HG02642 (cell line): ENCODE results near the gene JMJD1C.
A peak's percentile ranks its signal among the peaks of the same experiment; 100 is the strongest.

ENCODE experiments used
- ATAC-seq: cut with Tn5 transposase; IDR thresholded peaks from one replicate; pipeline ENCODE4 v1.9.1; 2021; ENCODE audit warnings: mild to moderate bottlenecking; ENCODE audit not compliant: unreplicated experiment, poor library complexity

Gene JMJD1C

DNA sequence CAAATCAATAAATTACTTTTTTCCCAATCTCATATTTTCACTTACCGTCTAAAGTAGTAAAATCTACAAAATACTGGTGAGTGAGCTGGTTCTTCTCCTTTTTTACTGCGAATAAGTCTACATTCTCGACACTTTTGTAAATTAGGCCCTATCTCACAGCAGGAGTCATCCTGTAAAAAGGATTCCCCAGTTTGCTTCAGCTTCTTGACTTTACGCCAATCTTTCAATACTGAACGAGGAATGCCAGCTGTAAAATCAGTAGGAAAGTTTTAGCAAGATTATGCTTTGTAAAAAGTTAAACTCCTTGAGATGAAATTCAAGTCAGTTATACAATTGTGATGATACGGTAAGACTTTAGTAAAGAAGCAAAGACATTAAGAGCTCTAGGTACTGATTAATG is 265.3 kb downstream of the JMJD1C start:
- ATAC-seq: no peak

DNA sequence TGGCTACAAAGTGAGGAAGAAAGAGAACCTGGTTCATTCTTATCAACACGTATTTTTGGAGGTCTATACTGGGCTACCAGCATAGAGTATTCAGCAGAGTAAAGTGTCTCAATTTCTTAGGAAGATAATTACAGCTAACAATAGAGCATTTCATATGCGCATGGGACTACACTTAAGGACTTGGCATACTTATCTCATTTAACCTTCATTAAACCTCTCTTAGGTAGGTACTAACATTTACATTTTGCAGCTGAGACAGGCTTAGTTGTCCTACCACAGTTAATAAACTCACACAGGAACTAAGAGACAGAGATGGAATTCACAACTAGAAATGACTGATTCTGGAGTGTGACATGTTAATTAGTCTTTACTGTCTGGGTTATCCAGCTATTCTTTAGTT is 266.1 kb downstream of the JMJD1C start:
- no peak for ATAC-seq

DNA sequence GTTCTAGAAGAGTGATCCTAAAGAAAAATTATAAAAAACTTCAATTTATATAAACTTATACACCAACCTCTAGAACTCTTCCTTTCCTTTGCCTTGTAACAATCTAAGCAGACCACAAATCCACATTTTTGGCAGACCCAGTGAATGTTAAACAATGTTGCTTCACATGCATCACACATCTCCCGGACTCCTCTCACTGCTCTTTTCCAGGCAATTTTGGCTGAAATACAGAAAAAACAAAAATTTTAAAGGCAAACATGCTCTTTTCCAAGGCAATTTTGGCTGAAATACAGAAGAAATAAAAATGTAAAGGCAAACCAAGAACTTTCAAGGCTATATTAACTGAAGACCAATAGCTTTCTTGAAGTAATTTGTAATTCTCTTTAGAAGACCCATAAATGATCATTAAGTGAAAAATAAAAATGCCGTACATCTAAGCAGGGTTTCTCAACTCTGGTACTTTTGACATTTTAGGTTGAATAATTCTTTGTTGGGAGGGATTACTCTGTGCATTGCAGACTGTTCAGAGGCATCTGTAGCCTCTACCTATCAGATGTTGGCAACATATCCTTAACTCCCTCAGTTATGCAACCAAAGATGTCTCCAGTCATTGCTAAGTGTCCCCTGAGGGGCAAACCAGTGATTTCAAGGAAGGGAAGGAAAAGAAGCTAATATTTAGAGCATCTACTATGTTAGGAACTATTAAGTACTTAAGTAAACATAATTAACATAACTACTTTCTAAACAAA is 268.3 kb downstream of the JMJD1C start:
- ATAC-seq: no peak

DNA sequence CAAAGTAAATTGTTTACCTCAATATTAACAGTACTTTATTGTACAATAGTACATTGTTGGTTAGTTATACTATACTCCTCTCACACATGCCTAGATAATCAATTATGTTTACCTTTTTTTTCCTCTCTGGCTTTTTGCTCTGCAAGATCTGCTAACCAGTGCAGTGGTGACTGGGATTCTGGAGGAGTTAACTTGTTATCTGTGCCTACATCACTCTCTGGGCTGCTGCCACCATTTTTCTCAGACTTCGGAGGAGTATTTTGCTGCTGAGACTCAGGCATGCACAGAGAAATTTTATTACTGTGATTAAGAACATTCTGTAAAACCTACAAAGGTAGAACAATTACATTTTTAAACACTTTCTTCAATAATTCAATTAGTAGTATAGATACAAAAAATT is 273.0 kb downstream of the JMJD1C start:
- no peak for ATAC-seq

DNA sequence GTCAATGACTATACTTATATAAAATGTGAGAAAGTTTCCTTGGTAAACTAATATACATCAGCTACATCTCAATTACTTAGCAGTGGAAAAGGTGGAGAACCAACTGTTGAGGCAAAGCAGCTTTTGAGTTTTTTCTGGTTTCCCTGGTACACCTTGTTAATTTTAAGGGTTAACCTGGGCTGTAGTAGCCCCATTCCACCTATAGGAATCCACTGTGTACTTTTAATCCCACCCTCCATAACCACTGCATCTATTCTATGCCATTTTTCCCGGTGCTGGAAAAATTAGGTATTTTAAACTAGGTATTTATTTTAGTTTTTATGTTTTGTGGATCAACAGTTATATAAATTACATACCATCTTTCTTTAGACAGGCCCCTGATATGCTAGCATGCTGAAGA is 290.2 kb downstream of the JMJD1C start:
- no peak for ATAC-seq

DNA sequence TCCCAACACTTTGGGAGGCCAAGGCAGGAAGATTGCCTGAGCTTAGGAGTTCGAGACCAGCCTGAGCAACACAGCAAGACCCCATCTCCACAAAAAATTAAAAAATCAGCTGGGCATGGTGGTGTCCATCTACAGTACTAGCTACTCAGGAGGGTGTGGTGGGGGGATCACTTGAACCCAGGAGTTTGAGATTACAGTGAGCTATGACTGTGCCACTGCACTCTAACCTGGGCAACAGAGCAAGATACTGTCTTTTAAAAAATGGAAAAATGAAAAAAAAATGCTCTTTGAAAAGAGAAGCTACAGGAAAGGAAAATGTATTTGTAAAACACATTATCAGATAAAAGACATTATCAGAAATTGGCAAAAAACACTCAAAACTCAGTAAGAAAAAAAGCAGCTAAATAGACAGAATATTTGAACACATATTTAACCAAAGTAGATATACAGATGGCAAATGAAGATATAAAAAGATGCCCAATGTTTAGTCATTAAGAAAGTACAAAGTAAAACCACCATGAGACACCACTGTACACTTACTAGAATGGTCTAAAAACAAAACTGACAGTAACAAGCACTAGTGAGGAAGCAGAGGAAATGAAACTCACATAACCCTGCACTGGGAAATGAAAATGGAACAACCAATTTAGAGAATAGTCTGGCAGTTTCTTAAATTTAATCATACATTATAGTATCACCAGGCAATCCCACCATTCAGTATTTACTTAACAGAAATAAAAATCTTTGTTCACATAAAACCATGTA is 292.1 kb downstream of the JMJD1C start:
- peak; percentile 99 for ATAC-seq

DNA sequence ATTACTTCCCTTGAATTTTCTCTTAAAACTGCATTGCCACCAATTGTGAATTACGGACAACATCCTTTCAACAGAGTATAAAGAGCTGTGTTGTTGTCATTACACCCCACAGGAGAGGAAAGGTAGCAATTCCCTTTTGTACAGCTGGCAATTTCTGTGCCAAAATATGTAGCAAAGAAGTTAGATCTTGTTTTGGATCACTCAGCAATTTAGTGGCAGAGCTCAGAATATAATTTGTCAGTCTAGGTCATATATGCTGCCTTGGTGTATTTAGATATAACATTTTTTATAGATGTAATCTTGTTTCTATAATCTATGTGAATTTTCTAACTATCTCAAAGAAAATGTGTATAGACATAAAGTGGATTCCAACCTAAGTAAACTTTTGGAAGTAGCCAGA is 293.9 kb downstream of the JMJD1C start:
- no peak for ATAC-seq

DNA sequence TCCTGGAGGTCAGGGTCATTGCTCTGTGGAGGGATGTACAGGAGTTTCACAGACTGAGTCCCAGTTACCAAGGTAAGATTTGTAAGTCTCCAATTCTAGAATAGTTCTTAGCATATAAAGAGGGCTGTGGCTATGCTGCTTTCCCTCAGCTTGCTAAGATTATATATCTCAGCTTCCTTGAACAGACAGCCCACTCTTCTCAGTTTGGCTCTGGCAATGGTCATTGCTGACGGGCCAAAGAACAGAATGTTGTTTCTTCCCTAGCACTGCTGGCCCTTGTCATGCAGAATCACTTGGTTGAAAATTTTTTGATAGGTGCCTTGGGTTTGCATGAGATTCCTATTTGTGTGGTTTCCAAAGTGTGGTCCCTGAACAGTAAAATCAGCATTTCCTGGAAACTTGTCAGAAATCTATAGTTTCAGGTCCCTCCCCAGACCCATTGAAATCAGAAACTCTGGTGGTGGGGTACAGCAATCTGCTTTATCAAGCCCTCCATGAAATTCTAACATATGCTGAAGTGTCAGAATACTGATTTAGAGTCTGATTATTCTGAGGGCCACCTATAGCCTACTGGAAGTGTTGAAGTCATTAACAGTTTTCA is 294.4 kb downstream of the JMJD1C start:
- no peak for ATAC-seq

DNA sequence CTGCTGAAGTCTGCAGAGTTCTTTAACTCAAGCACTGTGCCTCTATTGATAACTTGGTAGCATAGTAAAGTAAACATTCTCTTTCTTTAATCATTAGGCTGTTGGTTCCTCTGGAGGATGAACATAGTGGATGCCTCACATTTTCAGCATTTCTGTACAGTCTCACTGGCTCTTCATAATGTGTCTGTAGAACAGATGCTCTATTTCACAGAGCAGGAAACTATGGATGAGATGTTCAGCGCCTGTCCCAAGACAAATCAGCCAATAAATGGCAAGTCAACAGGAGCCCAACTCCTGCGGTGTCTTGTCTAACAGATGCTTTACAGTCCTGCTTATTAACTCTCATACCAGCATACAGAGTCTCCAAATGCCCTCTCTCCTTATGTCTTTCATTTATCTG is 296.2 kb downstream of the JMJD1C start:
- ATAC-seq: no peak

DNA sequence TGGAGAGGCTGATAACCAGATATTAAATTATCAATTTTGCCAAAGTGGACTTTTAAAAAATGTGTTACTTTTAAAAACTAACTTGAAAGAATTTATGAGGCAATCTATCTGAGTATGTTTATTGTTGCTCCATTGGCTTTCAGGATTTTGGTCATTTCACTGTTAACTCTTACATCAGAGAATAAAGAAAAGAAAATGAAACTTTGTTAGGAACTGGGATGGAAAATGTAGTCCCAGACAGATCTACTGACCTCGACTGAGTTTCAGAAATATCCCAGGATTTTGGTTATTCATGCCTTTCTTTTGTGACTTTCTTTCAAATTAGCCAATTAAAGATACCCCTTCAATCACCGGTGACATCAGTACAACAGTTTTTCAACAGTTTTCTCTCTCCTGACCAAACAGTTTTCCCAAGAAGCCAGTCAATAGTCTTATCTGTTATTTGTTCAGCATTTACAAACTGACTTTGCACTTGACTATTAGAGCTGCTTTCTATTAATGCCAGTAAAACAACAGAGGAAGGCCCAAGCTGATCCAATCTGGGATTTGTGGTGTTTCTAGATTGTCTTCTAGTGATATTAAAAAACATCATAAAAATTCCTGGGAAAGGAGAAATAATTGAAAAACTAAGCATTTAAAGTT is 296.8 kb downstream of the JMJD1C start:
- ATAC-seq: no peak

DNA sequence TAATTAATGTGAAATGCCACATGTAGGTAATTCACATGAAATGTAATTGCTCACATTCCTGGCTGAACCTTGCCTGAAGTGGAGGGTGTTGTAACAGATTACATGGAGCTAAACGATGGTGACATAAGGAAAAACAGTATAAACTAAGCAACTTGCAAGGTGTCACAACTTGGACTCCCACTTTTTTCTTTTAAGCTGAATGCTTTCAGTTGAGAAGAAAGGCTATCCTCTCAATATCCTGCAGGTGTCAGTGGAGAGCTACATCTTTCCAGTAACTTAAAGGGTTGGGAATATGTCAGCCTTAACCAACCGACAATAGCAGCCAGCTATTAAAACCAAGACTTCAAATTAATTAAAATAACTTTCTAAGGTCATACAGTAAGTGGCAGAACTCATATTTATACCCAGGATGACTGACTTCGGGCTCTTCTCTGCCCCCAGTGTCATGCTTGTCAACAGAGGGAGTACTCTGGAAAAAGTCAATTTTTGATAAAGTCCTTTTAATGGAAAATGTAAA is 299.0 kb downstream of the JMJD1C start:
- peak; percentile 49 for ATAC-seq

DNA sequence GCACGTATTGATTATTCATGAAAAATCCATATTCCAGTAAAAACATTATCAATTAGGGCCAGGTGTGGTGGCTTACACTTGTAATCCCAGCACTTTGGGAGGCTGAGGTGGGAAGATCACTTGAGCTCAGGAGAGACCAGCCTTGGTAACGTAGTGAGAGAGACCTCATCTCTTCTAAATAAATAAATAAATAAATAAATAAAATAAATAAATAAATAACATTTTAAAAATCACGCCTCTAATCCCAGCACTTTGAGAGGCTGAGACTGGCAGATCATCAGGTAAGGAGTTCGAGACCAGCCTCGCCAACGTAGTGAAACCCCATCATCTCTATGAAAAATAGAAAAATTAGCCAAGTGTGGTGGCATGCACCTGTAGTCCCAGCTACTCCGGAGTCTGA is 300.5 kb downstream of the JMJD1C start:
- ATAC-seq: no peak

DNA sequence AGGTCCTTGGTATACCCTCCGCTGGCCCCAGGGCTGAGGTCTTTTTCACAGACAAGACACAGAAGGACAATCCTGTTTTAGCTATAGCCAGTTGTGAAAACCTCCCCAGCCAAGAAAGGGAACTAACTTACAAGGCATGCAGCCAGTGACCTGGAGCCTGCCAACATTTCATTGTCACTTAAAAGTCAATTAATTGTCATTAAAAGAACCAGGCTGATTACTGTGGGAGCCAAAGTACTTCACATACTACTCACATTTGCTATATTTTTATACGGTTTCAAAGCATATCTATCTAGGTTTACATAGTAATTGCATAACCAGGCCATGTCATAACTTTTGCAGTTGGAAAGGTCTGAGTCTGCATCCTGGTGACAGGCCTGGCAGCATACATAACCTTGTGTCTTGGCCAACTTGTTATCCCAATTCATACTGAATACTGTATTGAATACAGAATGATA is 301.6 kb downstream of the JMJD1C start:
- ATAC-seq: no peak

DNA sequence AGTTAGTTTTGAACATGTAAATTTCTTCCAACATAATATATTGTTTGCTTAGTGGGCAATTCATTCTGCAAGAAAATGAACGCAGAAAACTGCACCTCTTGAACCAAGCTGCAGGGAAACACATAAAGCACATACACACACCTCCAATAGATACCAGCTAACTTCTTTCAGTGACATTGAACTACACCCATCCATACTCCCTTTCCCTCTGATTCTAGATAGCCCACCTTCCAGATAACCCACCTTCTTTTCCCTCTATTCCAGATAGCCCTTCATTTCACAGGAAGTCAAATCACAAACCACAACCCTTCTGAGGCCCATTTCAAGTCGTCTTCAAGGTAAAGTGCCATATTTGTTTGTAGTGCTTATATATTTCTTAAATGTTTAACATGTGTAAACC is 304.2 kb downstream of the JMJD1C start:
- ATAC-seq: no peak

DNA sequence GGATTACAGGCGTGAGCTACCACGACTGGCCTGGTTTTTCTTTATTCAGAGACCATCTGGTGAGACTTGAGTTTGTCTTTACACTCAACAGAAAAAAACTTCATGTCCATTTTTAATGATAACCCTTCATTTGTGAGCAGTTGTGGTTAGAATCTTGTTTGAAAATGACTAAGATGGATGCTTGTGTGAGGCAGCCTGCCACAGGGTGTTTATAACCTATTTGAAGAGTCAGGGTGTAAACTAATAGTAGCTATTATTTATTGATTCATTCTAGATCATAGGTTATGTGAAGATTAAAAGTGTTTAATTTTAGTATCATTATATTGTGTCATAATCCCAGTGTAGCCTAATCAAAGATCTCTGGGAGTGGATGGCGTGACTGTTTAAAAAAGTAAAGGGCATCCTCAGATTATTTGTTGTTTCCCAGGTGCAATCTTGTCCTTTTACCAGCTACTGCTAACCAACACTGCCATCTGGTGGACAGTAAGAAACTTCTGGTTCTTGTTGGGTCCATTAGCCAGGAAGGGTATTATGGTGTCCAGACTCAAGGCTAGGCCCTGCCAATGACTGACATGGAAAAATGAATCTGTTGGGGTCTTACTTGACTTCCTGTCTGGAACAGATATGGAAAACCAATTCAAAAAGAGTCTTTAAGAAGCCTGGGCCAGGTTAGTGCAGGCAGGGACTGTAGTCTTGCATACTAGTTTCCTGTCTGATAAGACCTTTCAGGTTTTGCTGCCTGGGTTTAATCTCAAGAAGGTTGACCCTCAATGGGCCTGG is 307.7 kb downstream of the JMJD1C start:
- ATAC-seq: peak; percentile 76

DNA sequence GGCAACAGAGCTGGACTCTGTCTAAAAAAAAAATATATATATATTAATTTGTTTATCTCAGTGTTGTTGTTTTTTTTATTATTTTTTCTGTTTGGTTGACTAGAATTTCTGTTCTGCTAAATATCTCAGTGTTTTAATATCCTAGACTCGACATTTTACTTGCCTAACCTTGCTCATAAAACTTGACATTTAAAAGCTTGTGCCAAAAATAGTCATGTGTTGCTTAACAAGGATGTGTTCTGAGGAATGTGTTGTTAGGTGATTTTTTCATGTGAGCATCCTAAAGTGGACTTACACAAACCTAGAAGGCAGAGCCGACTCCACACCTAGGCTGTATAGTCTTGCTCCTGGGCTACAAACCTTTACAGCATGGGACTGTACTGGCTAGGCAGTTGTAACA is 309.5 kb downstream of the JMJD1C start:
- ATAC-seq: no peak

DNA sequence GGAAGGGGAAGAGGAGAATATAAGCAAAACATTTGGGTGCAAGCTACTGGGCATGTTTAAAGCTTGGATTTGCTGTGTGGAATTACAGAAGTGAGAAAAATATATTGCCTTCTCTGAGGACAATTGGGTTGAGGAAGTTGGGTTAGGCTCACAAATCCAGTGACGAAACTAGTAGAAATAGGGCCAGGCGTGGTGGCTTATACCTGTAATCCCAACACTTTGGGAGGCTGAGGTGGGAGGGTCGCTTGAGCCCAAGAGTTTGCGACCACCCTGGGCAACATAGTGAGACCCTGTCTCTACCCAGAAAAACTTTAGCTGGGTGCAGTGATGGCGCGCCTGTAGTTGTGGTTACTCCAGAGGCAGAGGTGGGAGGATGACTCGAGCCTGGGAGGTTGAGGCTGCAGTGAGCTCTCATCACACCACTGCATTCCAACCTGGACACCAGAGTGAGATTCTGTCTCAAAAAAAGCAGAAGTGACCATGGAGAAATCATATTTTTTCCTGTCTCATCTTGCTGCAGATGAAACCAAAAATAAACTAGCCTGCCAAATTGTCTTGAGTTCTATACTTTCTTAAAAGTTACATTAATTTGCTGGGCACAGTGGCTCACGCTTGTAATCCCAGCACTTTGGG is 310.3 kb downstream of the JMJD1C start:
- no peak for ATAC-seq

DNA sequence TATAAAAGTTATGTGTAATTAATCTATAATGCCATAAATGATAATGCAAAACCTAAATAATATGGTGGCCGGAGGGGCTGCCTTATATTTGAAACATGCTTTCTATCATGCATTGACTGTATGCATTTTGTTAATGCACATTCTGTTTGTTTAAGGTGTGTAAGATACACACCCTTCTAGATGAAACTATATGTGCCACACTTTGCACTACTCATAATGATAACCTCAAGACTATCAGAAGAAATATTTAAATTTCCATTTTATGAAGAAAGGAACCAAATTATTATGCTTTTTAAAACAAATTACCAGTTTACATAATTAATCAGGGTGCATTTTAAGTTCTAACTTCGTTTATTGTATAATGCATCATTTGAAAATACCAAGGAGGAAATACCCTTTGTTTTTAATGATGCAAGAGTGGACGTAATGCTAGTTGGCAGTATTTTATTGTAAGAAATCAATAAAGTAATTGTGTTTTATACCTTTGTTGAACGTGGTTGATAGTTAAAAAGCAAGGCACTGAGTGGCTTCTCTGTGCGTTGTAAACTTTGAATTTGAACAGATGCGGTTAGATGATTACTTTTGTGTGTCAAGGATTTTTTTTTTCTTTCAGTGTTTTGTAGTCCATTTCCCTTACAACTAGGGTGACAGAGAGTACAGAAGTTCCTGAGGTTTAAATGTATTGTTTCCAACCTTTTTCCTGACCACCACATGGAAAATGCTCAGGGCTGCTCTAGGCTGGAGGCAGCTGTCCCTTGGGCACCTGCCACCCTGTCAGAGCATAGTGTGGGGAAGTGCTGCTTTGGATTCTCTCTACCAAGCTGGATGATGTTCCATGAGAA is 311.0 kb downstream of the JMJD1C start:
- no peak for ATAC-seq
